K562 (cell line): ENCODE results near the gene KCNJ9. TPM values are rescaled to one million over a fixed set of nuclear protein-coding genes. Genes with fewer than 3 reads are reported as not detected.

Experiments used
- ASH1L ChIP-seq: fragments of 450-650 bp; IDR thresholded peaks from 2 replicates; pipeline ENCODE4 v1.6.1; 2018; ENCODE audit warnings: borderline replicate concordance, mild to moderate bottlenecking, low read depth; ENCODE audit not compliant: partially characterized antibody
- CHCHD3 ChIP-seq: fragments of 250-450 bp; sonication (Bioruptor Pico); IDR thresholded peaks from 2 replicates; pipeline ENCODE4 v2.1.2; 2022; ENCODE audit warnings: mild to moderate bottlenecking
- CXXC5 ChIP-seq: fragments of 250-450 bp; sonication (Bioruptor Pico); IDR thresholded peaks from 2 replicates; pipeline ENCODE4 v1.8.0; 2022; ENCODE audit warnings: inconsistent platforms, mild to moderate bottlenecking, moderate library complexity
- FOXA3 ChIP-seq, 2 experiments: fragments of 450-650 bp in 1 of 2; sonication (generic) in 1 of 2; formaldehyde crosslinking; IDR thresholded peaks in 1 of 2; conservative IDR thresholded peaks in 1 of 2; 2 replicates each; pipeline versions ENCODE4 v1.4.0 to v1.8.0; 2020 to 2022; ENCODE audit warnings: mild to moderate bottlenecking in 2 of 2, missing genetic modification reagents in 1 of 2
- GATA2 ChIP-seq: sonication (generic); formaldehyde crosslinking; IDR thresholded peaks from 2 replicates; pipeline ENCODE4 v1.4.0; 2020; ENCODE audit warnings: mild to moderate bottlenecking, missing genetic modification reagents
- HDGF ChIP-seq: fragments of 450-650 bp; IDR thresholded peaks from 2 replicates; pipeline ENCODE4 v1.6.1; 2016
- KLF16 ChIP-seq: IDR thresholded peaks from 2 replicates; pipeline ENCODE4 v1.6.1; 2016; ENCODE audit warnings: antibody characterized with exemption
- LCOR ChIP-seq: sonication (generic); formaldehyde crosslinking; IDR thresholded peaks from 2 replicates; pipeline ENCODE4 v1.8.0; 2022; ENCODE audit warnings: mild to moderate bottlenecking, missing genetic modification reagents
- MAFG ChIP-seq: fragments of 450-650 bp; conservative IDR thresholded peaks from 2 replicates; pipeline ENCODE4 v1.6.1; 2016; ENCODE audit warnings: missing genetic modification characterization, missing compliant biosample characterization
- MCM7 ChIP-seq, 2 experiments: fragments of 450-650 bp; IDR thresholded peaks; 2 replicates each; pipeline ENCODE4 v1.6.1; 2016 to 2018
- MTA3 ChIP-seq: fragments of 450-650 bp; formaldehyde crosslinking; IDR thresholded peaks from 2 replicates; pipeline ENCODE4 v1.6.1; 2017; ENCODE audit warnings: mild to moderate bottlenecking, borderline replicate concordance
- MXD1 ChIP-seq: fragments of 250-450 bp; sonication (Bioruptor Pico); IDR thresholded peaks from 2 replicates; pipeline ENCODE4 v1.8.0; 2021; ENCODE audit warnings: borderline replicate concordance, mild to moderate bottlenecking, moderate library complexity; ENCODE audit not compliant: poor library complexity, severe bottlenecking
- RNF2 ChIP-seq: sonication (generic); IDR thresholded peaks from 2 replicates; pipeline ENCODE4 v1.6.1; 2016
- SRF ChIP-seq, 2 experiments: fragments of 250-450, 450-650 bp in 1 of 2; sonication (Bioruptor Pico) in 1 of 2; sonication (generic) in 1 of 2; formaldehyde crosslinking; IDR thresholded peaks; 2 replicates each; pipeline versions ENCODE4 v1.5.0 to v1.5.1; 2020 to 2022; ENCODE audit warnings: mild to moderate bottlenecking in 1 of 2, missing genetic modification reagents in 1 of 2
- SRSF7 ChIP-seq: fragments of 200-400 bp; formaldehyde crosslinking; optimal IDR thresholded peaks from 2 replicates; pipeline ENCODE3; 2017; ENCODE audit warnings: mild to moderate bottlenecking, low read depth, low read length
- TCFL5 ChIP-seq: fragments of 250-450 bp; sonication (Bioruptor Pico); conservative IDR thresholded peaks from 2 replicates; pipeline ENCODE4 v1.6.1; 2021; ENCODE audit warnings: mild to moderate bottlenecking, moderate library complexity, matching md5 sums
- TRIM24 ChIP-seq, 2 experiments: fragments of 450-650 bp; IDR thresholded peaks; 2 replicates each; pipeline ENCODE4 v1.6.1; 2016
- TSC22D4 ChIP-seq: fragments of 450-650 bp; IDR thresholded peaks from 2 replicates; pipeline ENCODE4 v1.6.1; 2016; ENCODE audit warnings: missing genetic modification characterization, missing biosample characterization, control low read depth
- XRCC4 ChIP-seq: IDR thresholded peaks from one replicate; pipeline ENCODE4 v1.6.1; 2011; ENCODE audit not compliant: insufficient read depth, insufficient read length; ENCODE audit errors: extremely low read depth
- XRCC5 ChIP-seq: fragments of 200-400 bp; formaldehyde crosslinking; IDR thresholded peaks from 2 replicates; pipeline ENCODE4 v1.6.1; 2017; ENCODE audit warnings: low read depth, mild to moderate bottlenecking, low read length
- YY1 ChIP-seq, 3 experiments: IDR thresholded peaks; 2 replicates each; pipeline ENCODE4 v1.6.1; 2011; ENCODE audit warnings: low read length in 2 of 3, mild to moderate bottlenecking in 2 of 3, moderate library complexity in 2 of 3, borderline replicate concordance in 1 of 3, control low read depth in 1 of 3, low read depth in 1 of 3; ENCODE audit not compliant: insufficient read depth in 3 of 3, insufficient replicate concordance in 2 of 3, control insufficient read depth in 1 of 3, insufficient read length in 1 of 3; ENCODE audit errors: extremely low read depth in 1 of 3
- ZBTB1 ChIP-seq: sonication (generic); formaldehyde crosslinking; IDR thresholded peaks from 2 replicates; pipeline ENCODE4 v1.8.1; 2023; ENCODE audit warnings: missing genetic modification reagents, low read depth, mild to moderate bottlenecking, borderline replicate concordance
- ZNF175 ChIP-seq: fragments of 200-800 bp; sonication (Bioruptor generic); IDR thresholded peaks from 2 replicates; pipeline ENCODE4 v1.6.1; 2016; ENCODE audit warnings: low read depth, mild to moderate bottlenecking, missing genetic modification characterization, missing compliant biosample characterization
- ZNF282 ChIP-seq: sonication (generic); formaldehyde crosslinking; IDR thresholded peaks from 2 replicates; pipeline ENCODE4 v1.8.1; 2023; ENCODE audit warnings: missing genetic modification reagents
- ZNF445 ChIP-seq: fragments of 250-450 bp; sonication (Bioruptor Pico); IDR thresholded peaks from 2 replicates; pipeline ENCODE4 v1.4.0; 2020; ENCODE audit warnings: low read depth, mild to moderate bottlenecking, moderate library complexity
- ZNF589 ChIP-seq: fragments of 200-800 bp; sonication (Bioruptor generic); IDR thresholded peaks from 2 replicates; pipeline ENCODE4 v1.6.1; 2016; ENCODE audit warnings: low read depth, missing genetic modification characterization, missing compliant biosample characterization
- ZNF778 ChIP-seq: fragments of 450-650 bp; formaldehyde crosslinking; IDR thresholded peaks from 2 replicates; pipeline ENCODE4 v1.4.0; 2020; ENCODE audit warnings: mild to moderate bottlenecking, moderate library complexity
- polyA plus RNA-seq, 8 experiments: library from polyadenylated mRNA; depleted of rRNA in 4 of 8; stranded (reverse) in 5 of 8; unstranded in 3 of 8; fragments of >200 nt; fragmentation: Nextera tagmentation in 2 of 8; fragmentation: Illumina TruSeq in 1 of 8; extraction: Ambion mirVana in 2 of 8; extraction: Trizol in 1 of 8; gene quantifications; 2 replicates each; pipeline versions ENCODE4 v1.2.1 to v1.2.3, GENCODE V29; 2011 to 2014; ENCODE audit warnings: inconsistent platforms in 1 of 8, missing spikeins in 1 of 8
- total RNA-seq, 7 experiments: library from RNA; depleted of rRNA in 6 of 7; stranded (reverse); fragments of >200 nt in 6 of 7; fragmentation: Illumina TruSeq in 2 of 7; extraction: Trizol in 2 of 7; gene quantifications; 2 replicates each; pipeline versions ENCODE4 v1.2.1 to v1.2.3, GENCODE V29; 2011 to 2021; ENCODE audit warnings: low replicate concordance in 1 of 7
- TF ChIP-seq, protein P1 (sequence below): fragments of 450-650 bp; IDR thresholded peaks from 2 replicates; pipeline ENCODE4 v1.6.1; 2018; ENCODE audit warnings: mild to moderate bottlenecking, low read depth; ENCODE audit not compliant: partially characterized antibody

Gene KCNJ9
- total and polyA plus RNA-seq, 9 of the 15 experiments (the other 6 are each of a cell fraction or from before 2014, with no cell fraction given), result not detected

DNA sequence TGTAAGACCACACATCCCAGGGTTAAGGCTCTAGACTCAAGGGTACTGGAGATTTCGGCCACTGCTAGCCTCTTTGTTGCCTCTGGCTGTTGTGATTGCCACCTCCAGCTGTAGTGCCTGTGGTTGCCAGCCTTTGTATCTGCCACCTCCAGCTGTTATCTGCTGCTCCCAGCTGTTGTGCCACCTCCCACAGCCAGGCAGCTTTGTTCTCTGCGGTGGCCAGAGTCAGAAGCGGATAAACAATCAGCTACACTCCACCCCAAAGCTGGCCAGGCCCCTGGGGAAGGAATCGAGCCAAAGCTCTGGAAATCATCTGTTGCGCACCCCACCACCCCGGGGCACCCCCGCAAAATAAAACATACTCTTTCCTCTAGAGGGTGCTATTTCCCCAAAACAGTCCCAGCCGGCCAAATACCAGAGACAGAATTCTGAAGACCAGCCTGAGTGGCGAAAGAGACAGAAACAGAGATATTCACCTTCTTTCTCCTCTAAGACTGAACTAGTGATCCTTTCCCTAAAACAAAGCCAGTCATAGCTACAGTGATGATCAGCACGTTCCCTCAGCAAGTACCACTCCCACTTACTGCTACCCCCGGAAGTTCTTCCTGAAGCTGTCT lies 34.7 kb upstream of the KCNJ9 start (continued):
- peak in 1 of 3 experiments; percentile 46 for TF ChIP-seq YY1 (IDR thresholded peaks at IDR 0.05; ENCODE audit: borderline replicate concordance in 1 of 3, control insufficient read depth in 1 of 3, extremely low read depth in 1 of 3, insufficient read depth in 3 of 3, insufficient read length in 1 of 3, insufficient replicate concordance in 2 of 3, low read depth in 1 of 3, low read length in 2 of 3)
- TF ChIP-seq SRSF7, result no peak
- no peak for TF ChIP-seq TSC22D4
- TF ChIP-seq GATA2 (CRISPR knock-in tag), result peak; percentile 98
- TF ChIP-seq XRCC5, result peak; percentile 87
- no peak for TF ChIP-seq MAFG (tag)
- TF ChIP-seq FOXA3 (CRISPR knock-in tag; conservative IDR thresholded peaks at IDR 0.05 in 1 of 2, IDR thresholded peaks at IDR 0.05 in 1 of 2), result 0 out of 4 replicates have a peak, but pooled peaks of 1 of the 2 experiments have one; percentile 50
- TF ChIP-seq TRIM24 (IDR thresholded peaks at IDR 0.05), result peak; percentile 98
- TF ChIP-seq ASH1L, result no peak
- peak; percentile 89 for TF ChIP-seq MTA3
- no peak for TF ChIP-seq ZNF445
- TF ChIP-seq TCFL5 (CRISPR knock-in tag), result 0 out of 2 replicates have a peak, but pooled peaks have one; percentile 49
- TF ChIP-seq XRCC4, result no peak
- TF ChIP-seq CXXC5, result peak; percentile 78
- TF ChIP-seq MCM7 (IDR thresholded peaks at IDR 0.05), result no peak
- peak; percentile 99 for TF ChIP-seq ZNF589 (CRISPR knock-in tag)
- no peak; the same call in 1 of the 2 replicates for TF ChIP-seq ZBTB1
- no peak for TF ChIP-seq MXD1
- TF ChIP-seq KLF16, result peak; percentile 99
- TF ChIP-seq RNF2, result peak; percentile 63; the same call in 1 of the 2 replicates
- TF ChIP-seq SRF (CRISPR knock-in tag; IDR thresholded peaks at IDR 0.05), result no peak
- peak; percentile 96 for TF ChIP-seq LCOR
- TF ChIP-seq ZNF175 (CRISPR knock-in tag), result peak; percentile 96
- no peak for TF ChIP-seq CHCHD3 (CRISPR knock-in tag)
- no peak for TF ChIP-seq ZNF778 (CRISPR knock-in tag)
- TF ChIP-seq ZNF282 (CRISPR knock-in tag), result no peak
- TF ChIP-seq, protein P1, sequence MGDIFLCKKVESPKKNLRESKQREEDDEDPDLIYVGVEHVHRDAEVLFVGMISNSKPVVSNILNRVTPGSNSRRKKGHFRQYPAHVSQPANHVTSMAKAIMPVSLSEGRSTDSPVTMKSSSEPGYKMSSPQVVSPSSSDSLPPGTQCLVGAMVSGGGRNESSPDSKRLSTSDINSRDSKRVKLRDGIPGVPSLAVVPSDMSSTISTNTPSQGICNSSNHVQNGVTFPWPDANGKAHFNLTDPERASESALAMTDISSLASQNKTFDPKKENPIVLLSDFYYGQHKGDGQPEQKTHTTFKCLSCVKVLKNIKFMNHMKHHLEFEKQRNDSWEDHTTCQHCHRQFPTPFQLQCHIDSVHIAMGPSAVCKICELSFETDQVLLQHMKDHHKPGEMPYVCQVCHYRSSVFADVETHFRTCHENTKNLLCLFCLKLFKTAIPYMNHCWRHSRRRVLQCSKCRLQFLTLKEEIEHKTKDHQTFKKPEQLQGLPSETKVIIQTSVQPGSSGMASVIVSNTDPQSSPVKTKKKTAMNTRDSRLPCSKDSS, result no peak
- no peak for TF ChIP-seq HDGF
